Neuronal stem cell (in vitro differentiated cells): ENCODE results near the gene PCBP3.

ENCODE experiments used
- DNase-seq: peaks from one replicate; pipeline ENCODE4 v3.0.0-alpha.2; 2013; ENCODE audit warnings: low spot score
- H2AFZ ChIP-seq: one replicate; pipeline ENCODE4 v1.6.1; 2013; ENCODE audit warnings: mild to moderate bottlenecking, low read length, inconsistent platforms
- H2AK5ac ChIP-seq: 2 replicates; pipeline ENCODE4 v1.6.1; 2013; ENCODE audit warnings: low read depth, mild to moderate bottlenecking, inconsistent platforms, low read length, moderate library complexity, mixed read lengths
- H2BK120ac ChIP-seq: 2 replicates; pipeline ENCODE4 v1.6.1; 2013; ENCODE audit warnings: low read depth, mild to moderate bottlenecking, inconsistent platforms, low read length, moderate library complexity, mixed read lengths
- H2BK12ac ChIP-seq: one replicate; pipeline ENCODE4 v1.6.1; 2013; ENCODE audit warnings: low read length, inconsistent platforms
- H2BK15ac ChIP-seq: 2 replicates; pipeline ENCODE4 v1.6.1; 2013; ENCODE audit warnings: mild to moderate bottlenecking, low read length, inconsistent platforms, mixed read lengths
- H2BK5ac ChIP-seq: one replicate; pipeline ENCODE4 v1.6.1; 2013; ENCODE audit warnings: inconsistent platforms, mild to moderate bottlenecking, low read length, moderate library complexity
- H3K14ac ChIP-seq: one replicate; pipeline ENCODE4 v1.6.1; 2013; ENCODE audit warnings: low read length, inconsistent platforms
- H3K18ac ChIP-seq: 2 replicates; pipeline ENCODE4 v1.6.1; 2013; ENCODE audit warnings: low read length, inconsistent platforms
- H3K23ac ChIP-seq: 2 replicates; pipeline ENCODE4 v1.6.1; 2013; ENCODE audit warnings: low read depth, mild to moderate bottlenecking, mixed read lengths, low read length, inconsistent platforms; ENCODE audit not compliant: poor library complexity
- H3K27ac ChIP-seq: replicated peaks from 3 replicates; pipeline ENCODE4 v1.5.1; 2013; ENCODE audit warnings: low read length, inconsistent platforms
- H3K27me3 ChIP-seq, 3 experiments: 2 replicates each; pipeline ENCODE4 v1.6.1; 2013; ENCODE audit warnings: low read length in 3 of 3, mild to moderate bottlenecking in 2 of 3, inconsistent platforms in 1 of 3, low read depth in 1 of 3, mixed read lengths in 1 of 3, moderate library complexity in 1 of 3; ENCODE audit not compliant: control insufficient read depth in 3 of 3, insufficient read depth in 3 of 3
- H3K36me3 ChIP-seq, 2 donors: replicated peaks in 1 of 2; 2 replicates each; pipeline ENCODE4 v1.6.1; 2013; ENCODE audit warnings: low read length in 2 of 2; ENCODE audit not compliant: control insufficient read depth in 2 of 2, insufficient read depth in 2 of 2
- H3K4ac ChIP-seq: 2 replicates; pipeline ENCODE4 v1.6.1; 2013; ENCODE audit warnings: inconsistent platforms, mild to moderate bottlenecking, low read length, moderate library complexity
- H3K4me1 ChIP-seq, 2 donors: 1 replicate in 1 of 2; 2 replicates in 1 of 2; pipeline ENCODE4 v1.6.1; 2013; ENCODE audit warnings: low read length in 2 of 2, low read depth in 1 of 2; ENCODE audit not compliant: control insufficient read depth in 2 of 2, insufficient read depth in 1 of 2
- H3K4me2 ChIP-seq: one replicate; pipeline ENCODE4 v1.6.1; 2013; ENCODE audit warnings: mild to moderate bottlenecking, low read length, inconsistent platforms; ENCODE audit not compliant: insufficient read depth, poor library complexity, severe bottlenecking
- H3K4me3 ChIP-seq, 2 donors: 2 replicates each; pipeline ENCODE4 v1.5.1; 2013; ENCODE audit warnings: low read length in 2 of 2, mild to moderate bottlenecking in 2 of 2, inconsistent platforms in 1 of 2, moderate library complexity in 1 of 2
- H3K79me1 ChIP-seq: one replicate; pipeline ENCODE4 v1.6.1; 2013; ENCODE audit warnings: low read depth, mild to moderate bottlenecking, inconsistent platforms, low read length, moderate library complexity
- H3K9ac ChIP-seq: one replicate; pipeline ENCODE4 v1.6.1; 2013; ENCODE audit warnings: mild to moderate bottlenecking, low read depth, low read length, inconsistent platforms; ENCODE audit not compliant: poor library complexity
- H3K9me3 ChIP-seq, 2 donors: replicated peaks in 1 of 2; 2 replicates each; pipeline versions ENCODE3 to v1.6.1; 2013; ENCODE audit warnings: low read length in 2 of 2, mild to moderate bottlenecking in 2 of 2, inconsistent platforms in 1 of 2, low read depth in 1 of 2, mixed read lengths in 1 of 2, moderate library complexity in 1 of 2; ENCODE audit not compliant: control insufficient read depth in 2 of 2, insufficient read depth in 1 of 2
- H4K8ac ChIP-seq: one replicate; pipeline ENCODE4 v1.6.1; 2013; ENCODE audit warnings: low read depth, mild to moderate bottlenecking, inconsistent platforms, low read length, moderate library complexity
- H4K91ac ChIP-seq: one replicate; pipeline ENCODE4 v1.6.1; 2013; ENCODE audit warnings: low read length, low read depth, mild to moderate bottlenecking, inconsistent platforms; ENCODE audit not compliant: poor library complexity
- WGBS, 2 donors: extraction: QIAGEN DNeasy Blood & Tissue Kit; methylation state at CpG; one replicate each; pipeline ENCODE4 v1.1.7; 2013; ENCODE audit warnings: missing lambda C conversion rate in 2 of 2, mixed read lengths in 1 of 2; ENCODE audit not compliant: insufficient read length in 2 of 2, insufficient replicate concordance in 1 of 2; ENCODE audit errors: extremely low coverage in 2 of 2; 5-methylcytosine and 5-hydroxymethylcytosine counted together

Gene PCBP3

GRCh38 chr21:45941338-45941710 lies 297.8 kb downstream of the PCBP3 start:
- Histone ChIP-seq H3K18ac (peak overlapping the region; percentile 64), H3K4ac (no peak overlapping the region), H4K91ac (no peak overlapping the region), H2BK5ac (no peak overlapping the region), H2BK120ac (no peak overlapping the region), H3K9me3 (peaks cover 0 to 20% of the 10 kb centered on the region in 2 donors), H2BK12ac (no peak overlapping the region), H2AK5ac (peak overlapping the region; percentile 68), H3K4me2 (no peak overlapping the region), H3K4me1 (no peaks in the 10 kb centered on the region), H2AFZ (no peak overlapping the region), H3K23ac (no peak overlapping the region), H3K79me1 (peaks cover 5% of the 10 kb centered on the region), H3K27ac (no peak overlapping the region), H3K27me3 (peaks cover 0 to 9% (median 0%) of the 10 kb centered on the region in 3 experiments), H3K36me3 (no peaks in the 10 kb centered on the region), H3K9ac (no peak overlapping the region), H3K14ac (peak overlapping the region; percentile 71), H3K4me3 (no peak overlapping the region), H4K8ac (no peak overlapping the region), H2BK15ac (peak overlapping the region; percentile 24)
- WGBS, 2 donors, result no CpG with 5 or more reads among the region's 14 CpGs
- no peak for DNase-seq

- WGBS, 2 donors, result no CpG with 5 or more reads among the region's 32 CpGs
- Histone ChIP-seq H2AK5ac (peak overlapping the region; percentile 90), H2BK15ac (peak overlapping the region; percentile 24), H3K4ac (no peak overlapping the region), H3K18ac (no peak overlapping the region), H3K4me2 (no peak overlapping the region), H3K4me1 (no peaks in the 10 kb centered on the region), H2BK120ac (no peak overlapping the region), H3K27ac (no peak overlapping the region), H3K79me1 (peaks cover 5% of the 10 kb centered on the region), H4K8ac (no peak overlapping the region), H3K23ac (no peak overlapping the region), H4K91ac (no peak overlapping the region), H3K9me3 (peaks cover 0 to 14% of the 10 kb centered on the region in 2 donors), H3K4me3 (no peak overlapping the region), H2AFZ (no peak overlapping the region), H2BK5ac (peak overlapping the region; percentile 39), H3K27me3 (peaks cover 0 to 6% (median 0%) of the 10 kb centered on the region in 3 experiments), H3K36me3 (no peaks in the 10 kb centered on the region), H3K9ac (no peak overlapping the region), H3K14ac (peak overlapping the region; percentile 71), H2BK12ac (no peak overlapping the region)
- DNase-seq, result no peak
Measured at GRCh38 chr21:45941717-45942546, 298.4 kb downstream of the PCBP3 start.

- WGBS, 2 donors, result no CpG with 5 or more reads among the region's 20 CpGs
- DNase-seq, result no peak
- H2AFZ ChIP-seq, result no peak overlapping the region
Measured at GRCh38 chr21:45942755-45943629, 299.5 kb downstream of the PCBP3 start.

More at GRCh38 chr21:45942755-45943629, 299.5 kb downstream of the PCBP3 start:
- peak overlapping the region; percentile 72 for H4K91ac ChIP-seq
- H2BK12ac ChIP-seq, result no peak overlapping the region
- H3K4me3 ChIP-seq, result no peak overlapping the region
- H3K27ac ChIP-seq, result no peak overlapping the region
- H2BK5ac ChIP-seq, result no peak overlapping the region
- no peak overlapping the region for H3K4ac ChIP-seq
- no peak overlapping the region for H3K9ac ChIP-seq
- H3K4me1 ChIP-seq, result no peaks in the 10 kb centered on the region
- no peak overlapping the region for H4K8ac ChIP-seq
- H2BK15ac ChIP-seq, result no peak overlapping the region
- H2BK120ac ChIP-seq, result peak overlapping the region; percentile 87
- no peaks in the 10 kb centered on the region for H3K36me3 ChIP-seq
- H3K79me1 ChIP-seq, result peaks cover 5% of the 10 kb centered on the region
- H3K14ac ChIP-seq, result no peak overlapping the region
- H3K9me3 ChIP-seq, result peaks cover 0 to 8% of the 10 kb centered on the region in 2 donors
- H3K23ac ChIP-seq, result peak overlapping the region; percentile 31
- H2AK5ac ChIP-seq, result peak overlapping the region; percentile 56
- H3K18ac ChIP-seq, result peak overlapping the region; percentile 71
- H3K4me2 ChIP-seq, result no peak overlapping the region
- no peaks in the 10 kb centered on the region for H3K27me3 ChIP-seq
